ENCODE data around the gene HEPACAM.

The HEPACAM gene

DNA sequence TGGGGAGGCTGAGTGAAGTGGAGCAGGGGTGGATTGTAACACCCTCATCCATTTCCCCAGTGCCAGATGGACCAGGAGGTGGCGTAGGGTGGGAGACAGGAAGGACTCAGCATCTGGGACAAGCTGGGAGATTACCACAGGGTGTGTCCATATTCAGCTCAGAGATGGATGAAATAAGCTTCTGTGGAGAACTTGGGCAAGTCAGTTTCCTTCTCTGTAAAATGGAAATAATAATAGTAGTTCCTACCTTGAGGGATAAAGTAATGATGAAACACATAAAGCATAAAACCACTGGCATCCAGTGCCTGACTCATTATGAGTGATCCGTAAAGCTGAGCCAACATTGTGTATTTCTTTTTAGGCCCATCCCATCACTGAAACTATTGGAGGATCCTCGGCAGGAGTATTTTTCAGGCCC is 37.6 kb downstream of the HEPACAM start:
- DNase-seq: no peak

DNA sequence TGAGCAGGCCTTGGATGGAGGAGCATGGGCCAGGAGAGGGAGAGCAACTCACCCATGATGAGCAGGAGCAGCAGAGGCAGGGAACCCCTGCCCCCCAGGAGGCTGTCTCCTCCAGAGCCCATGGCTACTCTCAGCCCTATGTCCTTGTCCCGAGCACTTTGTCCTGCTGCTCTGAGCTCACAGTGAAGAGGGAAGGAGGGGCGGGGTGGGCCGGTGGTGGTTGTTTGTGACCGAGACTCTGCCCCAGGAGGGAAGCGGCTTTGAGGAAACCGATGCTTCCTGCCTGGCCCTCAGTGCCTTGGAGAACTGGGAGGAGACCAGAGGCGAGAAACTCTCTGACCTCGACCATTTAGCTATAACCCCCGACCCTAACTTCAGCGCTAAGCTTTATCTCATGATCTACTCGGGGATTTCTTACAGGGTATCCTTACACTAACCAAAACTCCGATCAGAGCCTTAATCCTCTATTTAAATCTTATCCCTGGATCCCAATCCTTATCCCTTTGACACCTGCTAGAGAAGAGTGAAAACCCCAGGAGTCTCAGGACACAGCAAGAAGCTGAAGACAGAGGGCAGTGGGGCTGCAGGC is 38.1 kb downstream of the HEPACAM start, which contains the start of gene ROBO4:
Gene ROBO4 (minus strand): TSS at position 192 of the 589 bp plus-strand sequence. CDS start 70 bp downstream, at position 122.
- no peak for DNase-seq

DNA sequence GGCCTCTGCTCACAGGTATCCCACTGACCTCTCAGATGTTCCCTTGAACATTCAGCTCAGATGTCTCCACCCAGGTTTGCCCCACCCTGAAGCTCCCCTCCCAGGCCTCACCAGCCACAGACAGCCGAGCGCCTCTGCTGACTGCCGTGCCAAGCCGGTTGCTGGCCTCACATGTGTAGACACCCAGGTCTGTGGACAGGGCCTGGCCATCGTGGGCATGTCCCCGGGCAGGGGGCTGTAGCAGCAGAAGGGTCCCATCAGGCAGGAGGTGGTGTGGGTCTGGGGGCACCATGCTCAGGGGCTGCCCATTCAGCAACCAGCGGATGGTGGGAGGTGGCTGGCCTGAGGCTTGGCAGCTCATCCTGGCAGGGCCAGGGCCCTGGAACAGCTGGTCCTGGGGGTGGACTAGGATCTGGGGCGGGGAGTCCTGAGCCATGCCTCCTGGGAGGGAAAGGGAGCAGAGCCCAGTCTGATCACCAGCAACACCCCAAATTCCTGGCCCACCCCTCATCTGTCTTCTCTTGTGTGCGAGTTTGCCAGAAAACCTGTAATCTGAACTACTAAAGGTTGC is 38.9 kb downstream of the HEPACAM start:
- DNase-seq: no peak

DNA sequence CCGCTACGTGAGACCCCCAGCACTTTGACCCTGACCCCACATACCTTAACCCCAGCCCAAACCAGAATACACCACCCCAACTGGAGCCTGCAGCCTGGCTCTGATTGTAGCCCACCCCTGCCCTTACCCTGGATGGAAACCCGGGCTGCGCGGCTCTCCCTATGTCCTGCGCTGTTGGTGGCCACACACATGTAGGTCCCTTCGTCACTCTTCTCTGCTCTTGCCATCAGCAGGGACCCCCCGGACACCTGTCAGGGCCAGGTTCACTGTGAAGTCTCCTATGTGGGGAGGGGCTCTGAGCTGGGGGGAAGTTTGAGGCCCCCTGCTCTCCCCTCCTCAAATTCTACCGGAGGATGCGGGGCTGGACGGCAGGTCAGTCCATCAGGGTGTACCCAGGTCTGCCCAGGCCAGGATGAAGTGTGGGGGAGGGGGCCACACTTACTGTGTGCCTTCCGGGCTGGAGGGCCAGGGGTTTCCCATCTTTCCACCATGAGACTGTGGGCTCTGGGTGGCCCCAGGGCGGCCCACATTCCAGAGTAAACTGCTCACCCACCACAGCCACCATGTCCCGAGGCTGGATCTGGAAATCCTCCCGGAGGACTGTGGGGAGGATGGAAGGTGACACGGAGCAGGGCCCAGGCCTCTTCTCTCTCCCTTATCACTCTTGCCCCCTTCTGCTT is 39.6 kb downstream of the HEPACAM start:
- no peak for DNase-seq

DNA sequence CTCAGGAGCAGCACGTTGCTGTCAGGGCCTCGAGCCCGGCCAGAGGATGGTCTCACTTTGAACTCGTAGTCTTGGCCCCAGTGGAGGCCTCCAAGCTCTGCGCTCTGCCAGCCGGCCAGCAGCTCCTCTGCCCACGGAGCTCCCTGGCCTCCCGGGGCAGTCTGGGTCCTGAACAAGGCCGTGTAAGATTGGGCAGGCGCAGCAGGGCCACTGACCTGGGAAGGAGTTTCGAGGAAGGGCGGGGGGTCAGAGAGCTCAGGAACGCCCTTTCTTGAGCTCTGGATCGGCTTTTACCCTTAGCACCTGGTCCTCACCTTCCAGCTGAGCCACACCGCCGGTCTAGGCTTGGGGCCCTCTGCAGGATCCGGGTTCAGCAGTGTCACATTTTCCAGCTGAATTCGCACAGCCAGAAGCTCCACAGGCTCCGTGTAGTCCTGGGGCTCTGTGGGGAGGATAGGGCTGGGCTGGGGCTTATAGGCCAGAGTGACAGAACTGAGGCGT is 40.3 kb downstream of the HEPACAM start:
- DNase-seq: no peak

DNA sequence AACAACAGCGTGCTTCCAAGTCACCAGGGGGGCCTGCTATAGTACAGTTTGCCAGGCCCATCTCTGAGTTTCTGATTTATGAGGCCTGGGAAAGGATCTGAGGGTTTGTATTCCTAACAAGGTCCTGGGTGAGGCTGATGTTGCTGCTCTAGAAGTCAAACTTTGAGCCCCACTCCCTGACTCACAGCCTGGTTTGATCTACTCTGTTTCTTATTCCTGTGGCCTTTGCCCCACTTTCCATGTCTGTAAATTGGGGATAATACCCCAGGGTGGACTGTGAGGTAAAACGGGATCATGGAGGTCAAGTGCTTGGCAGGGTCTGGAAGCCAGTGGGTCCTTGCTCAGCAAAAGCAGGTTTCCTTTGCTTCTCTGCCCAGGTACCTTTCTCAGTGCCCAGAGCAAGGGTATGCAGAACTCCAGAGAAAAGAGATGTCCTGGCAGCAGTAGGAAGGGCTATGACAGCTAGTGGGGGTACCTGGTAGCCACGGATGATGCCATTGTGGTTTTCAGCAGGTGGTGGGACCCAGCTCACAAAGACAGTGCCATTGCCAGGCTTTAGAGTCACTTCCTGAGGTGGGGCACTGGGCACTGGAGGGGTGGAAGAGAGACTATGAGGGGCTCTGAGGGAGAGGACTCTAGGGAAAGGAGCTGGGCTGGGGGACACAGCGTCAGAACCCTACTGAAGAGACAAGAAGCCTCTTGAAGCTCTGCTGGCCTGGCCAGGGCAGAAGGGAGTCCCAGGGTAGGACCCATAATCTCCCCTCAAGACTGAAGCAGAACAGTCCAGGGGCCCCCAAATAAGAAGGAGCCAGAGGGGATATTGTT is 41.0 kb downstream of the HEPACAM start:
- no peak for DNase-seq

DNA sequence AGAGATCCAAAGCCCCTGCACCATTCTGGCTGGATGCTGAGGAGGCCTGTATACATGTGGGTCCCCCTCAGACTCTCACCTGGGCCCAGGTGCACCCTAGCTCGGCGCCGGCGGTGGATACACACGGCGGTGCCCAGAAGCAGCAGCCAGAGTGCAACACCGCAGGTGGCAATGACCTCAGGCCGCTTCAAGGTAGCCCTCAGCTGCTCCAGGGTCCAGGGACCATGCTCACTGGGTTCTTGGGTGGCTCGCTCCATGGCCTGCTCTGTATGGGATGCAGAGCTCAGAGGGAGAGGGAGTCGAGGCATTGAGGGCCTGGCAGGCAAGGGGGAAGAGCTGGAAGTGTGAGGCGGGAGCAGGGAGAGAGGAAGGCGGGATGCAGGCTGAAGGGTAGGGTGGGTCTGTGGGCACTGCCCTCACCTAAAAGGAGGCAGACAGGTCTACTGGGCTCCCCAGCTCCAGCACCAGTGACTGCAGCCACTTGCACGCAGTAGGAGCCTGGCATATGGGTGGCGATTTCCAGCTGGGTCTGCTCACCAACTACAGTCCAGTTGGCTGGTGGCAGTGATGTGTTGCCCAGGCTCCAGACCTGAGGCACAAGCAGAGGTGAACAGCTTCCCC is 42.0 kb downstream of the HEPACAM start:
- DNase-seq: no peak

DNA sequence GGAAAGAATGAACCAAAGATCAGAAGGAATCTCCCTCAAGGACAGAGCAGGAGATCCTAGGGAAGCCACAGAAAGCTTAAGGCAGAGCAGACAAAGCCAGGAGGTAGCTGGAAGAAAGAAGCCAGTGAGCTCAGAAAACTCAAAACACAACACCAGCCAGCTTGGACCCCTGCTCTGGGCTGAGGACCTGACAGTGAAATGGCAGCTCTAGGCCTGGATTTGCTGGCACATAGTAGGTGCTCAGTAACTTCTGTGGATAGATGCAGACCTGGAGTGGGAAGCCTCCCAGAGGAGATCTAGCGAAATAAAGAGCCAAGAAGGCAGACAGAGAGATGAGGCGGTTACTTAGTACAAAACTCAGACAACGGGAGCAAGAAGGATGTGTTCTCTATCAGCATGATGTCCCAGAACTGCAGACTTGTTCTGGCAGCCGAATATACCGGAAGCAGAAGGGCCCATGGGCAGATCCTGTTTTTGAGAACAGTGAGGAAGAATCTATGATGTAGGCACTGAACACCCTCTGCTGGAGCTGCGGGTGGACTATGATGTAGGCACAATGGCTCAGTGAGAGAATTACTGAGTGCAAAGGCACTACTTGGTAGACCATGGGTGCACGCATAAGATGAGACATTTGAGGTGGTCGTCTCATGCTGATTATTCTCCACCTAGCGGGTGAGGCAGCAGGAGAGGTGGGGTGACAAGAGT is 42.9 kb downstream of the HEPACAM start:
- DNase-seq: no peak

DNA sequence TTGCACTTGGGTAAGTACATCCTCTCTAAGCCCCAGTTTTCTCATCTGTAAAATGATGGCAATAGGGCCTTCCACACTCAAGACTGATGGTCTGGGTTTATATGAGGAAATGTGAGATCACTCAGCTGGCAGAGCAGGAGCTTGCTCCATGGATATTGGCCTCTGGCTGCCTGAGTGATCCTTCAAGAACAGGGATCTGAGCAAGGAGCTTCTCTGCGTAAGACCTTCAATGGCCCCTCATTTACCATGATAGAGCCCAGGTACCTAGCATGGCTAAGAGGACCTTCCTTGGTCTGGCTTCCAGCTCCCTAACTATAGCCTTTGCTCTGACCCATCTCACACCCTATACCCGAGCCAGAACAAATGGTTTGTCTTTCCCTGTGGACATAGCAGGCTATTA is 43.7 kb downstream of the HEPACAM start:
- no peak for DNase-seq

DNA sequence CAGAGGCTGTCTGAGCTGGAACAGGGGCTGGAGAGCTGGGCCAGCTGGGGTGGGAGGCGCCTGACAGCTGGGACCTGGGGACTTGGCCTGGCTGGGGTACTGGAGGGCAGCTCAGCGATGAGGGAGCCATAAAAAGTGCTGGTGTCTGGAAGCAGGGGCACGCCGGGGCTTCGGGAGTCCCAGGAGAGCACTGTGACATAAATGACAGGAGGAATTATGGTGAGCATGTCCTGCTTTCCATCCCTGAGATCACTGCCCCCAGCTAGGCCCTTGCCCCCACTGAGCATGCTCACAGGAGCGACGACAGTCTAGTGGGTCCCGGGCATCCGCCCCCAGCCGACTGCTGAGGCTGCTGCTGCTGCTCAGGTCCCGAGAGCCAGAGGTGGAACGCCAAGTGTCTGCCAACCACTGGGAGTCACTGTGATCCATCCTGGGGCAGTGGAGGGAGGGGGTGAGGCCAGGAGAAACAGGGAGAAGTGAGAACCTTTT is 44.4 kb downstream of the HEPACAM start:
- no peak for DNase-seq

DNA sequence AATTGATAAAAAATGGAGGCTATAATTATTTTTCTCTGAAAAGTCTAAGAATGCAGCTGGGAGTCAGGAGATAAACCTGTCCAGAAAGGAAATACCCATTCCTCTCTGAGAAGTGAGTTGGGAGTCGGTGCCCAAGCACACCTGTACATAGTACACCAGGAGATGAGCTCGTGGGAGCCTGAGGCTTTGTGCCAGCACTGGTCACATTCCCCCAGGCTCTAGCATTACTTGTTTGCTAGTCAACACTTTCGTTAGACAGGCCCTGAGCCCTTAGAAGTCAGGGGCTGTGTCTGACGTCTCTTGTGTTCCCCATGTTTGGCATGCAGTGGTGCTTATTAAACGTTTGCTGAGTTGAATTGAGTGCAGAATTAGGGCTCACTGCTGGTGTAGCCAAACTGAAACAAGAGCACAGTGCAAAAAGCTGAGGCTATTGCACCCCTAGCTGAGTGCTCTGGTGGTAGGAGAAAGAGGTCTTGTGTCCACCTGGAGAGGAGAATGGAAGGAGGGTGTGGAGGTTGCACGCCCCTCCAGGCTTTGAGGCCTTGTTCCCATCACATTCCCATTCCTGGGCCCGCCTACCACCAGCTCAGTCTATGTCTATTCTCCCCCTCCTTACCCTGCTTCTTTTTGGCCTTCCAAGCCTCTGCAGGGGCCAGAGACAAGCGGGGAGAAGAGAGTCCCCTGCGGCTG is 45.0 kb downstream of the HEPACAM start:
- no peak for DNase-seq

DNA sequence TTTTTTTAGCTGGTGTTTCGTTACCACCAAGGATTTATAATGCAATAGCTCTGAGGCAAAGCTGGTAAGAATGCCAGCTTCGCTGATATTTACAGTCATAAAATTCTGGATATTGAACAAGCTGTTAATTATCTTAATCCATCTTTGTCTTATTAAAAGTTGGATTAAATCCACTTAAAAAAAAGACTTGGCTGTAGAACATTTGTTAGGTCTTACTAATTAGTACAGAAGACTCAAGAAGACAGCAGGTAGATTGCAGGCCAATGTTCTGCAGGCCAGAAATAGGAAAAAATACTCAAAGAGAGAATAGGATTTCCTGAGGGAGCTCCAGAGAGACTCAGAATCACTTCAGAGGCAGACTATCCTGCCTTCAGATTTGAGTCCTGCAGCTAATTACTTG is 45.7 kb downstream of the HEPACAM start:
- no peak for DNase-seq

DNA sequence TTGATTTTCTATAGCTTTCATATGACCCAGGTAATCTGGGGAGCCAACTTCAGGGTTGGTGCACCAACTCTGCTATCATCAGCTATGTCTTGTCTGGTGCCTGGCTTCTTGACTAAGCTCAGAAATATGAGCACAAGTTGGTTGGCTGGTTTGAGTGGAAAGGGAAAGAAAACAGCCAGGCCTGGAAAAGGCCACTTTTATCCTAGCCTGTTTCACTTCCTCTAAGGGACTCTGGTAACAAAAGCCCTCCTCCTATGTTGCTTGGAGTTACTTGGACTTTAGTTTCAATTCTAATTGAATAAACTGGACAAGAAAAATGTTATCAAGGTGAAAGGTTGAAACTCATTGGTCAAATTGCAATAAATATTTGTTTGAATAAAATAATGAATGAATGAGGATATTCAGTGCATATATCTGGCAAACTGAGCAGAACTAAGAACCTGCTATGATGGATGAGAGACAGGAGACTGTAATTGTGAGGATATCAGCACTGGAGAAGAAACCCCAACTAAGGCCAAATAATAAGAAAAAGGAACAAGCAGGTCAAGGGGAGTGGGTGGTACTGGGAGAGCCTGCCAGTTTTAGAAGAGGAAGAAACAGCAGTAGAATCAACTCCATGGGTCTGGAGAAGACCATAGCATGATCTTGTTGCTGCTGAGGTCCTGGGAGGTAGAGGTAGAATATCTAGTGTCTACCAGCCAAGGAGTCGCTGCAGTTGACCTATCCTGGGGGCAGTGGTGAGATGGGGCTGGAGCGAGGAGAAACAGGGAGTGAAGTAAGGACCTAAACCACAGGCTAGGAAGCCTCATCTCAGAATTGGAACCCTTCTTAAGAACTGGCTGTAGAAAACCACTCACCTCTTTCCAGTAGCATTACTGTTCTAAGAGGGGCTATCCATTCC is 46.4 kb downstream of the HEPACAM start:
- DNase-seq: no peak

DNA sequence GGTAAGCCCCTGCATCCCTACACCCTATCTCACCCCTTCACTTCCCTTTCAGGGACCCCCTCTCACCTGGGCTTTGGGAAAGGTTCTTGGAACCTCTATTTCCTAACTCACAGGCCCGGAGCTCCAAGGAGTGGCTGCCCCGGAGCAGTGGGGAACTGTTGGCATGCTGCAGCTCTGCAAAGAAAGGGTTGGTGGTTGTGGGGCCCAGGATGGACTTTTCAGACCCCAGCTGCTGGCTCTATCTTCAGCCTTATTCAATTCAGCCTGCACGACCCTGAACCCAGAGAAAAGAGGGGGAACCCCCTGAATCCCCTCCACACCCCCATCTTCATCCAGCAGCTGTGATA is 48.2 kb downstream of the HEPACAM start:
- DNase-seq: no peak

DNA sequence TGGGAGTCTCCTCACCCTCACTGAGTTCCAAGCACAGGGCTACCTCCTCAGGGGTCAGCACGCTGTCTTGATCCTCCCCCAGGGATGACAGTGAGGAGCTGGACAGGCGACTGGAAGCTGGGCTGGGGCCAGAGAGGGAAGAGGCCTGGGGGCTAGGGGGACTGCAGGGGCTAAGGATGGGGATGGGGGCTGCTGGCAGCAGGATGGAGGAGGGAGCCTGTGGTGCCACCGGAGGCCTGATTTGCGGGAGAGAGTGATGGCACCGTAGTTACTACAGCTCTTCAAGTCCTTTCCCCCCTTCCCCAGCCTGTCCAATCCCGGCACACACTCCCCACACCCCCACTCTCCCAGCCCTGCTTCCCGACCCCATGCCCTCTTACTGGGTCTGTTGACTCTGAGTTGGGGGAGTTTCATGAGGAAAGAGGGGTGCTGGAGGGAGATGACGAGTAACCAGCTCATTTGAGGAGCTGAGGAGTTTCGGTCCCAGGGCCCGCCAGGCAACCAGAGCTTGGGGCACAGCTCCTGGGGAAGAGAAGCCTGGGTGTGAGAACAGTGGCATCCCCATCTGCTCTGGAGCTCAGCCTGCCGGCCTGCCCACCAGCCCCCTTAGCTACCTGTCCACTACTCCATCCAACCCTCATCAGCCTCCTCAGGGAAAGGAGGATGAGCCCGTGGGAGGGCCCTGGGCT is 48.7 kb downstream of the HEPACAM start:
- no peak for DNase-seq

DNA sequence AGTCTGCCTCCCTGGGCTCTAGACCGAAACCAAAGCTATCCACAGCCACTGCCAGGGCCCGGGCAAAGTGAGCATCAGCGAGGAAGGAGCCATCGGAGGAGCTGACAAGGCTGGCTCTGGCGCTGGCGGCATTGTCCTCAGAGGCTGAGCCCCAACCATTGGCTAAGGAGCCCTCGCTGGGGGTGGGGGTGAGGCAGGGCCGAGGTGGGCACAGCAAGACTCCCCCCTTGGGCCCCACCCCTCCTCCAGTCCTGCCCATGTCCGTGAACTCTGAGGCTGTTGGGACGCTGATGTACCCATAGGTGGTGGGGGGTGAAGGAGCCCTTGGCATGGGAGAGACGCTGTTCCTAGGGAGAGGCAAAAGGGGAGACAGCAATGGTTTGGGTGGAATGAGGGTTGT is 49.4 kb downstream of the HEPACAM start:
- no peak for DNase-seq

DNA sequence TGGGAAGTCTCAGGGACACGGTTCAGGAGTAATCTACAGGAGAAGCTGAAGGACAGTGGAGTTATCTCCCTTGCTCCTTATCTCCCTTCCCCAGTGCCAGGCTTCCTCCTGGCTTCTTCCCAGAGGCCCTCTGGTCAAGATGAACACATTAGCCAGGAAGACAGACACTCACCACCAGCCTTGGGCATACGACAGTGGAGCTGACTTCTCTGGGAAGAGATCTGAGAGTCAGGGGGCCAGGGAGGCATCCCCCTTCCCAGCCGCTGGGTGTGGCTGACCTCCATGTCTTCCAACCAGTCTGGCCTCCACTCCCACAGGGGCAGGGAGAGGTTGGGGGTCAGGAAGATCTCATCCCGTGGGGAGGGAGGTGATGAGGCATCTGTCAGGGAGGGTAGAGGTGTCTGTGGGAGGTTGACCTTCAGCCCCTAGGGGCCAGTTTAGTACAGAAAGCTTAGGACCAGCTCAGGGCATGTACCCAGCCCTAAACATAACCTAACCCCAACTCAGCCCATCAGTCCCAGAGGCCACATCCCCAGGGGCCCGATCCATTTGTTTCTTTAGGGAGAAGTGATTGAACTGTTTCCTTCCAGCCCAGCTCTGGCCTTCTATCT is 50.9 kb downstream of the HEPACAM start:
- DNase-seq: no peak

DNA sequence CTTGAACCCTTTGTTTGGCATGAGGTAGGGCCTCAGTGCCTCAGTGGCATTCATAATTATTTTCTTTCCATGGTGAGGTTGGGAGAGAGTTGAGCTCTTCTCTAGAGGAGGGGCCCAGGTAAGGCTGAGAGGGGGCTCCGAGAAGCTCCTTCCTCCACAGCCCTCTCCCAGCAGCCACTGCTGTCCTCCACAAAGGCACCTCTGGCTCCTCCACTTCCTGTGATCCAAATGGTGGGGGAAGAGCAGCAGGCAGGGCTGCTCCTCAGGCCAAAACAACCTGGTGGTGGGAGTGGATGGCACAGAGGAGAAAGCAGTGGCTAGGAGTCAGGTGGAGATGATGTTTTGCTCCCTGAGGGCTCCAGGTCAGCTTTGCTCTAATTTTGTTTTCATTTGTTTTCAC is 51.5 kb downstream of the HEPACAM start:
- no peak for DNase-seq

DNA sequence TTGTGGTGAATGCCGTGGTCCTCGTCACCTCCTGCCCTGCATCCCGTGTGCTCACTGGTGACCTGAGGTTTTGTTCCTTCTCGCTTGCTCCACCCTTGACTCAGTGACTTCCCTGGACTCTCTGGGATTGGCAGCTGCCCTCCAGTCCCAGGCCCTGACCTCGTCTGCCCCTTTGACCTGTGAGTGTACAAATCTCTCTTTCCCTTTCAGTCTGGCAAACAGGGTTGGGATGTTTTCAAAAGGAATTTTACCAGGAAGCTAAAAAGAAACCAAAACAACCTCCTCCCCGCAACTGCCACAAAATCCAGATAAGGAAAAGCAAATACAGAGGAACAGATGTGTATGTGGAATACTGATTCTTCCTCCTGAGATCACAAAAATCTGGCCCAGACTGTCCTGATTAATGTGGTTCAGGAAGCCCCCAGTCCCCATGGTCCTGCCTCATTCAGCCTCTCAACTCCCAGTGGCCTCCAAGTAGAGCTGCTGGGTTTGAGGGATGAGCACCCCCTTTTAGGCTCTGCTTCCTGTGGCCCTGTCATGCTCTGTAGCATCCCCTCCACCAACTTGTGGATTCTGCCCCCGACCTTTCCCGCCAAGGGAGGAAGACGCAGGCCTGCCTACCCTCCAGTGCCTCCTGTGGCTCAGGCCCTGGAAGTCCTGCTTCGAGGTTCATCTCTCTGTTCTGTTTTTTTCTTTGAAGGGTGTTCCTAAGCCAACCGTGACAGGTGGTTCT is 53.3 kb downstream of the HEPACAM start:
- no peak for DNase-seq
